ENCODE measurements around the gene GMIP.
"Not testable (repeated sequence)": the region's sequence is repeated elsewhere in the genome, so short reads cannot be mapped to it uniquely, and the experiment has no call there.

GMIP gene

DNA sequence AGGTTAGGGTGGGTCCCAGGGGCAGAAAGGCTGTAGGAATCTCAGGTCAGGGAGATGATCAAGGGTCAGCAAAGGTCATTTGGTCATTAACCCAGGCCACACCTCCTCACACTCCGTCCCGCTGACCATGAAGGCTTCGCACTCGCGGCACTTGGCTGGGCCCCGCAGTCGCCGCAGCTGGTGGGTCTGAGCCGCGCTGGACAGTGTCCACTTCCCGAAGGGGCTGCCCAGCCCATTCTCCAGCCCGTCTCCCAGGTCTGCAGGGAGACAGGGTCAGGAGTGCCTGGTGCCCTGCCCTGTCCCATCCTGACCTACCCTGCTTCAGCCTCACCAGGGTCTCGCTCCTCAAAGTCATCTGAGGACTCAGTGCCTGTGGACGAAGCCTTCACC, 8.1 kb downstream of the GMIP start:
- no peak for DNase-seq

DNA sequence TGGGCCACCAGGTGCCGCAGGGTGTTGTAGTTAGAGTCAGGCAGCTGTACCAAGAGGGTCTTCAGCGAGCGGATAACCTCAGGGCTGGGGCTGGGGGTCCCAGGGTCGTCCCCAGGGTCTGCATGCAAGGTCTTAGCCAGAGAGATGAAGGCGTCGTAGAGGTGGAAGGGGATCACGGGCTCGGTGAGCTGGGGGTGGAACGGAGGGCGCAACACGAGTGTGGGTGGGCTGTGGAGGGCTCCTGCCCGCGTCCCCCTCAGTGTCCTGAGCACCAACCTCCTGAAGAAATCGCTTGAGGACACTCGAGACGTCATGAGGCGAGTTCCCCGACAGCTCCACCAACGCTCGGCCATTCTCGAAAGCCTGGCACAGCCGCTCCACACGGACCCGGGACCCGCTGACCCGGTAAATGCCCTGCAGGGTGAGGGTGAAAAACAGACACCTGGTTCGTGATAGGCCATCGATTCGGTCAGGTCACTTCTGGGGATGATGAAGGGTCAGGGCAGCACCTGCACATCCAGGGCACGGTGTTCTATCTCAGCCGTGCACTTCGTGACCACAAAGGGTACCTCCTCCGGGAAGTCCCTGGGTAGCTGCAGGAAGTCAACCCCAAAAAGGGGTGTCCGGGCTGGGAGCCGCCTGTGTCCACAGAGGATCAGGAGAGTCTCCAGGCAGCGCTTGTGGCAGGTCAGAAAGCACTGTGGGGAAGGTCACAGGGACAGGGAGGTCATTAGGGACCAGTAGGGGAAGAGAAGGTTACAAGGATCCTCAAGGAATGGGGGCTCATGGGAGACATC, 8.7 kb downstream of the GMIP start:
- DNase-seq: no peak

DNA sequence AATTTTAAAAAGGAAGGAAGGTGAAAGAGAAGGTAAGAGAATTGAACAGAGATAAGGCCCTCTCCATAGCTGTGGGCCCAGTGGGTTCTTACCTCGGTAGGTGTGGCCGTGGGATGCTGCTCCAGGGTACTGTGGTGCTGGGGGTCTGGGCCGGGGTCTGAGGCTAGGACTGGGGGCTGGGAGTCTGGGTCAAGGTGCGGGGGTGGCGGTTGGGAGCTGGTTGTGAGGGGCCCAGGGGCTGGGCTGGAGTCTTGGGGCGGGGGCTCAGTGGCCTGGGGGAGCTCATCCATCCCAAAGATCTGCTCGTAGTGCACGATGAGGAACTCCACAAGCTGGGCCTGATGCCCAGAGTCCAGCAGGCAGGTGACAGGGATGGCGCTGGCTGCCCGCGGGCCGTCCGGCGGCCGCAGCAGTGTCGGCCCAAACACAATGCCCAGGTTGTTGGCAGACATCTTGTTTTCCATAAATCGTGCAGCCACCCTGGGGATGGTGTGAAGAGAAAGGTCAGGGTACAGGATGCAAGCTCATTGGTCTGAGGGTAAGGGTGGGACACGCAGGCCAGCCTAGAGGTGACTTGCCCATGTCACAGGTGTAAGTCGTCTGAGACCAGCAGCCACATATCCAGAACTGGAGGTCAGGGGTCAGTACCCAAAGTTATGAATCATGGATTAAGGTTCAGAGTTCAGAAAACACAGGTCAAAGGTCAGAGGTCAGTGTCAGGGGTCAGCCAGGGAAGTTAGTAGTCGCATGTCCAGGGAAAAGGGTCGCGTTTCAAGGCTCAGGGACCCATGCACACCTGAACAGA, 9.5 kb downstream of the GMIP start:
- DNase-seq: no peak

DNA sequence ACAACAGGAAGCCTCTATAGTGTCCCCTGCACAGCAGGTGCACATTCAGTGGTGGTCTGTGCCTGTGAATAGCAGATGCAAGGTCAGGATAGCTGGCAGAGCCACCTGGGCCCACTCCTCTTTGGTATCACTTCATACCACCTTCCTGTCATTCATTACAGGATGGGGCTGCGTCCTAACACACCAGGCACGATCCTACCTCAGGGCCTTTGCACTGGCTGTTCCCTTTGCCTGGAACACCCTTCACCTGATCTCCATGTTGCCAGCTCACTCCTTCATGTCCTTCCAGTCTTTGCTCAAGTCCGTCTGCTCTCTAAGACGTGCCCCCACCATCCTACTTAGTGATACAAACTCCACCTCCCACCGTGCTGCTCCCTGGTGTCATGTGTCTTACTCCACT, 10.8 kb downstream of the GMIP start:
- DNase-seq: no peak

DNA sequence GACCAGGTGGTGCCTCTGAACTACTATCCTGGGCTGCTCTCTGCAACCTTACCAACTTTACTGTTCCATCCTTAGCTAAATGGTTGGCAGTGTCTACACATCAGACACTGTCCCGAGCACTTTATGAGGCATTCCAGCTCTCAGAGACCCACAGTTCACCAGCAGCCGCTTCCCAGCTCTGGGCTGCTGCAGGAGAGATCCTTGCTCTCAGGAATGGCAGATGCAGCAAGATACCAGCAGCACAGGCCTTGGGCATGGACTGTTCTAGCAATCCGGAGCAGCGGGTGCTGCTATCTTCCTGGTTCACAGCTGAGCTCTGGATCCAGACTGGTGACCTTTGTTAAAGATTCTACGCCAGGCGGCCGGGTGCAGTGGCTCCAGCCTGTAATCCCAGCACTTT, 12.1 kb downstream of the GMIP start:
- DNase-seq: no peak

DNA sequence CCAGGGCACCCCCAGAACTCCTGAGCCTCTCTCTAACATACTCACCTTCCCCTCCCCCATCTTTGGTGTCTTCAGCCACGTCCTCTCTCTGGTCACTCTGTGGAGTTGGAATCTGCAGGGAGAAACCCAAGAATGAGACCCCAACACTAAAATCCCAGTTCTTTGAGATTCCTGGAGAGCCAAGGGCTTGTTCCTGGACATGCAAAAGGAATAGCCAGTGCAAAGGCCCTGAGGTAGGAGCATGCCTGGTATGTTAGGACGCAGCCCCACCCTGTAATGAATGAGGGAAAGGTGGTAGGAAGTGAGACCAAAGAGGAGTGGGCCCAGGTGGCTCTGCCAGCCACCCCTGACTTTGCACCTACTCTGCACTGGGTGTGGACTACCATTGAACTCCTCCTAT, 13.0 kb downstream of the GMIP start:
- no peak for DNase-seq

DNA sequence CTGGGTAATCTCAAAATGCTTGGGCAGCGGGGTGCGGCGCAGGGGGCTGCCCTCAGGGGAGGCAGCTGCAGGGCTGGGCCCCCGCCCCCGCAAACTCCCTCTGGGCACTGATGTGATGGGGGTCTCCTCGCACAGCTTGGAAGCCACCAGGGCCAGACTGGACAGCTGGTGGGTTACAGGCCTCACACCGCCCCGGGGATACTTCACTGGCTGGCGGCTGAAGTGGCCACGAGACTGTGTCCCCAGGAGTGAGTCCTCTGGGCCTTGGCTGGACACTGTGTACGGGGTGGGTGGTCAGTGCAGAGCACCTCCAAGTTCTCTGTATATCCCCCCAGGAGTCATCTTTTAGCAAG, 13.4 kb downstream of the GMIP start:
- no peak for DNase-seq

DNA sequence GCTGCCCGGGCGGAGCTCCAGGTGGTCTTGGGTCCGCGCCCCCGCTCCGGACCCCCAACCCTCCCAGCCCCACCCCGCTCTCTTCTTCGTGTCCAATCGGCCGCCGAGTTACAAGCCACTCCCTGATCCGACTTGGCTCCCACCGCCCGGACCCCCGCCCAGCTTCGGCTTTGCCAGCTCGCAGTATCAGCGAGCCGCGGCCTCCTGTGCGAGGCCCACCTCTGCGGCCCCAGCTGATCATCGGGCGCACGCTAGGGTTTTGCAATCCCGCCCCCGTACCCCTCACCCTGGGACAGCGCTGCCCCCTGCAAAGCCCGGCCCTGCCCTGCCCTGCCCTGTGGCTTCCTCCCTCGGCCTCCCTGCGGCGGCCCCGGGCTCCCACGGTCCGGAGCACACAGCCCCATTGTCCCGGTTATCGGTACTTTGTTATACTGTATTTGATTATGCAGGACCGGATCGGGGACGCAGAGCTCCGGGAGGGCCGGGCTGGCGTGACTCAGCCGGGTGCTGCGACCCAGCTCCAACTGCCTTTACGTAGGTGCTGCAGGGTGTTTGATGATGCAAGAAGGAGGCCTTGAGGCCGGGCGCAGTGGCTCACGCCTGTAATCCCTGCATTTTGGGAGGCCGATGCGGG, 14.8 kb downstream of the GMIP start:
- peak; percentile 77 for DNase-seq

DNA sequence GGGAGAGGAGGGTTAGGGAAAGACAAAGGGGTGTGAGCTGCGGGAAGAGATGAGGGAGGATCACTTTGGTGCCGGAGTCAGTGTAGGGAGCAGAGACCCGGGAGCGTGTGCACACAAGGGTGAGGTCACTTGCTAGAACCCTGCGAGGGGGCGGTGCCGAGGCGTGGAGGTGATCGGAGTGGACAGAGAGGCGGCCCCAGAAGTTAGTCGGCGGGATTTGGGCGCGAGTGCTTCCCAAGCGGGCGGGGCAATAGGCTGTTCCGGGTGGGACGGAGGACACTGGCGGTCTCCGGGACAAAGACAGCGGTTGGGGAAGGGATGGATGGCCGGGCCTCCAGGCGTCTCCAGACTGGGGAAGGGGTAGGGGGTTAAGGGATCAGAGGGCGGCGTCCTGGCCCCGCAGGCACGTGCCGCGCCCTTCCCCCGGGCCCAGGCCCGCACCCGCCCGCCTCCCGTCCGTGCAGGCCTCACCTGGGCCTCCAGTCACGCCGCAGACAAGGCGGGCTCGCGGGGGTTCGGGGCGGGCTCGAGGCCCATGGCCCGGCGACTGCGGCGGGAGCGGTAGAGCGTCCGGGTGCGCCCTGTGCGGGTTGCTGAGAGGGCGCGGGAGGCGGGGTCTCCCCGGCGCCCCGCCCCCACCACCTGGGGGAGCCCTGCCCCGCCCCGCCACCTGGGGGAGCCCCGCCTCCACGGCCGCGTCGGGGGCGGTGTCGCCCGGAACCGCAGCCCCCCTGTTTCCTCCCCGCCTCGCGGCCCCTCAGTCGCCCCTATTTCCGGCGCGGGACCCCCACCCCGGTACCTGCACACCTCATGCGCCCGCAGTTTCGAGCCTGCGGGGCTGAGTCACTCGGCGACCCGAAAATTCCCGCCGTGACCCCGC, 15.6 kb downstream of the GMIP start, which contains the start of gene LPAR2:
TSS of gene LPAR2 (minus strand) at position 600 of the 880 bp plus-strand sequence. CDS start 945 bp downstream, outside the sequence.
- peak; percentile 85 for DNase-seq

DNA sequence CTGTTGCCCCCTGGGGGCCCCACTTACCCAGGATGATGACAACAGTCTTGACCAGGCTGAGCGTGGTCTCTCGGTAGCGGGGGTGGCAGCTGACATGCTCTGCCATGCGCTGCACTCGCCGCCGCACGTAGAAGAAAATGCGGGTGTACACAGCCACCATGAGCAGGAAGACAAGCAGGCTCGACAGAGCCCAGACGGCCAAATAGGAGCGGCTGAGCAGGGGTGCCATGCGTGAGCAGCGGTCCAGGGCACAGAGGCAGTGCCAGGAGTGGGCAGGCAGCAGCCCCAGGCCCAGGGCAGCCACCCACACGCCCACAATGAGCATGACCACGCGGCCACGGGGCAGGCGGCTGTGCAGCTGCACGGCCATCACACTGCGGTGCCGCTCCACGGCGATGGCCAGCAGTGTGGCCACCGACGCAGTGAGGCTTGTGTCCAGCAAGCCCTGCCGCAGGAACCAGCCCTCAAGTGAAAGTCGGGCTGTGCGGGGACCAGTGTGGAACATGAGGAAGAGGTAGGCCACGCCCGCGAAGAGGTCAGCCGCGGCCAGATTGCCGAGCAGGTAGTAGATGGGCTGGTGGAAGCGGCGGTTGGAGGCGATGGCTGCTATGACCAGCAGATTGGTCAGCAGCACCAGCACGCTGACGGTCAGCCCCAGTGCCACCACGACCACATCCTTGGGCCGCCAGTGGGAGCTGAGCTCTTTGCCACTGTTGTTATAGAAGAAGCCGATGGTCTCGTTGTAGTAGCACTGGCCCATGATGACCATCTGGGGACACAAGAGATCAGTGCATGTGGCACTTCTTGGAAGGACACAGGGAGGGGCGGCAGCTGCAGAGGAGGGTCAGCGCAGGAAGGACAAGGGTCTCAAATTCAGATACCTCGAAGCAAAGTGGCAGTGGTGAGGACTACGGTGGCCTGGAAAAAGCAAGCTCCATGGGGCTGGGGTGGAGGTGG, 16.7 kb downstream of the GMIP start:
- DNase-seq: no peak

DNA sequence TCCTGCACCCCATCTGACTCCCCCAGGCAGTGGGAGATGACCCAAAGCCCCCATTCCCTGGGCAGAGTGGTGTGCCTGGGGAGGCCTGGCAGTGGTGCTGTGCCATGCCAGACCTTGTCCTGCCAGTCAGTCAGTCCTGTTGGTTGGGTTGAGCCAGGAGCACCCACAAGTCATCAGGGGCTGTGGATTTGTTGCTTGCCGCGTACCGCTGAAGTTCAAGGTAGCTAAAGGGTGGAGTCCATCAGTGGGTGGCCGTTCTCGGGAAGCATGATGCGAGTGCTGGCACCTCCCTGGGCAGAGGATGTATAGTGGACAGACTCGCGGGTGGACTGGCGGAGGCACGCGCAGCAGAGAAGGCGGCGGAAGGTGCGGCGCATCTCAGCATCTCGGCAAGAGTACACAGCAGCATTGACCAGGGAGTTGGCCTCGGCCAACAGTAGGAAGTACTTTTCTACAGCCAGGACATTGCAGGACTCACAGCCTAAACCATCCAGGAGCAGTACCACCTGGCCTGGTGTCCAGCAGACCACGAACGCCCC, 19.4 kb downstream of the GMIP start:
- DNase-seq: no peak

DNA sequence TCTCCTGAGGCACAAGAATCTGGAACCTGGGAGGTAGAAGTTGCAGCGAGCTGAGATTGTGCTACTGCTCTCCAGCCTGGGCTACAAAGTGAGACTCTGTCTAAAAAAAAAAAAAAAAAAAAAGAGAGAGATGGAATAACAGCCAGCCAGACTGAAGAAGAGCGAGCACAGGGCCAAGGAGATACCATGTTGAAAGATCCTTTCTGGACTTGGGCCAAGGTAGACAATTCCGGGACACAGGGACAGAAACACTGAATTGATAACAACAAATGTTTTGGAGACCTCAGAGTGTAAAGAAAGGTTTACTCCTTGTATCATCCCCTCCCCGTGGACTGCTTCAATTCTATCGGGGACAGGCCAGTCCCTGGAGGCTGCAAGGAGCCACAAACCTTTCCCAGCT, 20.1 kb downstream of the GMIP start:
- DNase-seq: no peak

DNA sequence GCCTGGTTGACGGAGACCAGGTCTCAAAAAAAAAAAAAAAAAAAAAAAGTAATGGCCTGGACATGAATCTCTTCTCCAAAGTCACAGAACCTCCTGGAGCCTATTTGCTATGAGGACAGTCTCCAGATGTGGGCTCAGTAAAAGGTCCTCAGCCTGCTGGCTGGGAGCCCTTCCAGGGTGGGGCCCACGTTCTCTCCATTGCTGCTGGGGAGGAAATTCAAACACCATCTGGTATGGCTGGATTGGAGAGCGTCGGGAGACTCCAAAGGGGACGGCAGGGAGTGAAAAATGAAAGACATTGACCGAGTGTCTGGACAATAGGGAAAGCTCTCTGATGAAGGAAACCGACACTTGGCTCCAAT, 23.6 kb downstream of the GMIP start:
- DNase-seq: no peak

DNA sequence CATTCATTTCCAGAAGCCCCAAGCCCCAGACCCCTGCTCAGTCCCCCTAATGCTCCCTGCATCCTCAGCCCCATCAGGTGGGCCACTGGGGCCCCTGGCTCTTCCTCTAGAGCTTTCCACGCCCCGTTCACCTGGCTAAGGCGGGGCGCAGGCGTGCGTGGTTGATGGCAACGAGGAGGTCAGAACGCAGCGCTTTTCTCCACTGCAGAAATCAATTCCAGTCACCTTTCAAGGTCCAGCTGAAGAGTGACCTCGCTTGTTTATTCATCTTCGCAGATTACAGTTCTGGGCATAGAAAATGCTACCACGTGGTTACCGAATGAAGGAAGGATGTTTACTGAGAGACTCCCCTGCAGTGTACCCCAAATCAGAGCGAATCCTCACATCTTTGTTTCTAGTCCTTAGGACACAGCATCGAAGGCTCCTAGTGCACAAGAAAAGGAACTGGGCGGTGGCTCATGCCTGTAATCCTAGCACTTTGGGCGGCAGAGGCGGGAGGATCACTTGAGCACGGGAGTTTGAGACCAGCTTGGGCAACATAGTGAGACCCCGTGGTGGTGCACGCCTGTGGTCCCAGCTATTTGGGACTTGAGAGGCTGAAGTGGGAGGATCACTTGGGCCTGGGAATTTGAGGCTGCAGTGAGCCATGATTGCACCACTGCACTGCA, 24.1 kb downstream of the GMIP start:
- DNase-seq: no peak

DNA sequence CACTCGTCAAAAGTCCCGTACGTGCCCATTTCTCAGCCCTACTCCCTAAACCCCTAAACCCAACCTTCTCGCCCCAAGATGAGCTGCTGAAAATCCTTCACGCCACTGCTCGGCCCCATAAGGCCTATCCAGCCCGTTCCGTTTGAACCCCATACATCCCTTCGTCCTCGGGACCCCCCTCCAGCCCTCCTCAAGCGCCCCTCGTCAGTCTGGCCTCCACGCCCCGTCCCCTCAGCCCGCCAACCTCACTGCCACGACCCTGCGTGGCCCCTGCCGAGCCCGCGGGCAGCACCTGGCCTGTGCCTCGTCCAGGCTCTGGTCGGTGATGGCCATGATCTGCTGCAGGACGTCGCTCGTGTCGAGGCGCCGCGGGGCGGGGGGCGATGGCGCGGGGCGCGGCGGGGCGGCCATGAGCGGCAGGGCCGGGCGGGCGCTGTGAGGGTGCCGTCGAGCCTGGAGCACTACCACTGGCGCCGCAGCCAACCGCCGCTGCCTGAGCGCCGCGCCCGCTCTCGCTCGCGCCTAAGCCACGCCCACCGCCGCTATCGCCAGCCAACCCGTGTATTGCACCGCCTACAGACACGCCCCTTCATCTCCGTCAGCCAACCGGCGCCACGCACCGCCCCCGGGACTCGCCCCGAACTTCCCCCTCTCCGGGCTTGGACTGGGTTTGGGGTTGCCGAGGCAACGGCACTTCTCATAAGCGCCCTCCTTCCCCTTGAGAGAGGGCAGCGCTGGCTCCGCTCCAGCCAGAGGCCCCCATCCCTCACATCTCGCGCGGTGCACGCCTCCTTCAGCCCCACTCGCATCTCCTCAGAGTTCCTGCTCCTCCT, 25.0 kb downstream of the GMIP start, which contains the start of gene PBX4:
TSS of gene PBX4 (minus strand) at position 469 of the 833 bp plus-strand sequence. CDS start at position 411, 58 bp downstream.
- peak; percentile 99 for DNase-seq

DNA sequence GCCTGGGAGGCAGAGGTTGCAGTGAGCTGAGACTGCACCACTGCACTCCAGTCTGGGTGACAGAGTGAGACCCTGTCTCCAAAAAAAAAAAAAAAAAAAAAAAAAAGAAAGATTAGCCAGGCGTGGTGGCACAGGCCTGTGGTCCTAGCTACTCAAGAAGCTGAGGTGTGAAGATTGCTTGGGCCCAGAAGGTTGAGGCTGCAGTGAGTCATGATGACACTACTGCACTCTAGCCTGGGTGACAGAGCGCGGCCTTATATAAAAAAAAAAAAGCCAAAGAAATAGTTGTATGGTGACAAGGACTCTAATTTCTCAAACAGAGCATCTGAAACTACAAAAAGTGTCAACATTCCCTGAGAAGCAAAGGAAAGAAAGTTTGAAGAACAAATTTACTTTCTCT, 28.4 kb downstream of the GMIP start:
- no peak for DNase-seq

DNA sequence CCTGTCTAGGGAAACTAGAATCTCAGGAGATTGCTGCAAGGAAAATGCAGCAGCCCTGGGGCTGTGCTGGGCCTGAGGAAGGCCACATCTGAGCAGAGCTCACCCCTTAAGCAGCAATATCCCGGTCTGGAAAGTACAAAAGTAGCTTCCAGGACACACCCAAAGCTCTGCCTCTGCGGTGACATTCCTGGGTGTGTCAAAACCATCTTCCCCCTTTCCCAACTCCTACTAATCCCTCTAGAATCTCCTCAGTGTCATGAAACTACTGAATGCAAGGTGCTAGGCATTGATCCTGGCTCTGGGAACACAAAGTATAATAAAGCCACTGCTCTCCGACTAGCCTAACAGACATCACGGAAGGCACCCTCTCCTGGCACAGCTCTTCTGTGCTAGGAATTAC, 30.0 kb downstream of the GMIP start:
- no peak for DNase-seq

DNA sequence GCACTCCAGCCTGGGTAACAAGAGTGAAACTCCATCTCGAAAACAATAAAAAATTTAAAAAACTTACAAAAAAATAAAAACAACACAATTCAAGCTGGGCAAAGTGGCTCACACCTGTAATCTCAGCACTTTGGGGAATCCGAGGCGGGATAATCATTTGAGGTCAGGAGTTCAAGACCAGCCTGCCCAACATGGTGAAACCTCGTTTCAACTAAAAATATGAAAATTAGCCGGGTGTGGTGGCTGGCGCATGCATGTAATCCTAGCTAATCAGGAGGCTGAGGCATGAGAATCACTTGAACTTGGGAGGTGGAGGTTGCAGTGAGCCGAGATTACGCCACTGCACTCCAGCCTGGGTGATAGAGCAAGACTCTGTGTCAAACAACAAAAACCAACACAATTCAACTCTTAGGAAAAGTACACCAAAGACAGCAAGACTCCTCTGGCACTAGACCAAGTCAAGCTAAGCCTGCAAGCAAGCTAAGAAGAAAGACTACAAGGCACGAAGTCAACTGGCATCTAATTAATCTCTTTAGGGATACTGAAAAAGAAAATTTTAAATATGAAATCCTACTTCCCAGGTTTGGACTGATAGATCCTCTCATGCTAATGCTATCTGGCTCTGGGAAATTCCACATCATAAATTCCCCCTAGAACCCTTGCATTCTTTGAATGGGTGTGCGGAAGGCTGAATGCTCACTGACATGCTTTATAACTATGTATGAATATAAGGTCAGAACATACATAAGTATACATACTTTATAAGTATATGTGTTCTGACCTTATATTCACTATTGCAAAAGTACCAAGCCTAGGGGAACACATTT, 32.9 kb downstream of the GMIP start:
- no peak for DNase-seq

DNA sequence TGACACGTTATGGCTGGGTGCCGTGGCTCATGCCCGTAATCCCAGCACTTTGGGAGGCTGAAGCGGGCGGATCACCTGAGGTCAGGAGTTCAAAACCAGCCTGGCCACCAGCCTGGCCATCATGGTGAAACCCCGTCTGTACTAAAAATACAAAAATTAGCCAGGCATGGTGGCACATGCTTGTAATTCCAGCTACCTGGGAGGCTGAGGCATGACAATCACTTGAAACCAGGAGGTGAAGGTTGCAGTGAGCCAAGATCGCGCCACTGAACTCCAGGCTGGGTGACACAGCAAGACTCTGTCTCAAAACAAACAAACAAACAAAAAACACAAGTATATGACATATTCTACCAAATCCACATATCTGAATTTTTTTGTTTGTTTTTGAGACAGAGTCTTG, 36.8 kb downstream of the GMIP start:
- not testable (repeated sequence) for DNase-seq
